HG03108 (cell line): ENCODE measurements around the gene GAK.
"Not testable (repeated sequence)": the region's sequence is repeated elsewhere in the genome, so short reads cannot be mapped to it uniquely, and the experiment has no call there.

ENCODE experiments used
- ATAC-seq: cut with Tn5 transposase; IDR thresholded peaks from one replicate; pipeline ENCODE4 v1.9.1; 2021; ENCODE audit warnings: moderate library complexity; ENCODE audit not compliant: unreplicated experiment

Gene GAK

GRCh38 chr4:821181-821591 is 110.9 kb downstream of the GAK start:
- ATAC-seq, result no peak

GRCh38 chr4:820230-821172 is 111.6 kb downstream of the GAK start:
- ATAC-seq, result no peak

GRCh38 chr4:819401-820229 is 112.5 kb downstream of the GAK start:
- no peak for ATAC-seq

- ATAC-seq, result no peak
Observed at GRCh38 chr4:818106-818921, 113.8 kb downstream of the GAK start.

- ATAC-seq, result no peak
Observed at GRCh38 chr4:815464-816146, 116.5 kb downstream of the GAK start.

GRCh38 chr4:814312-814850 is 117.7 kb downstream of the GAK start:
- no peak for ATAC-seq

GRCh38 chr4:813900-814299 is 118.2 kb downstream of the GAK start:
- no peak for ATAC-seq

- ATAC-seq, result no peak
Observed at GRCh38 chr4:808860-809570, 123.1 kb downstream of the GAK start.

GRCh38 chr4:807792-808191 is 124.3 kb downstream of the GAK start:
- ATAC-seq, result no peak

- ATAC-seq, result not testable (repeated sequence)
Observed at GRCh38 chr4:806979-807378, 125.1 kb downstream of the GAK start.

GRCh38 chr4:804804-805203 is 127.3 kb downstream of the GAK start:
- ATAC-seq, result no peak

- no peak for ATAC-seq
Observed at GRCh38 chr4:803884-804283, 128.2 kb downstream of the GAK start.

GRCh38 chr4:801436-802124 is 130.5 kb downstream of the GAK start:
- no peak for ATAC-seq
